Bronchial epithelial cell (primary cell): ENCODE measurements around the gene BARX2. TPM values are rescaled to one million over a fixed set of nuclear protein-coding genes. Genes with fewer than 3 reads are reported as not detected.

Experiments
- DNase-seq: peaks from one replicate; pipeline ENCODE4 v3.0.0-alpha.2; 2010; ENCODE audit warnings: low read depth
- FAIRE-seq: peaks from 2 replicates; lab custom pipeline; 2011; peaks lifted over from hg19 to GRCh38; lab: Jason Lieb, UNC
- H3K27me3 ChIP-seq: 2 replicates; pipeline ENCODE4 v1.5.1; 2011; ENCODE audit warnings: low read length; ENCODE audit not compliant: control insufficient read depth, insufficient read depth
- H3K36me3 ChIP-seq: 2 replicates; pipeline ENCODE4 v1.5.1; 2011; ENCODE audit warnings: low read length; ENCODE audit not compliant: control insufficient read depth, insufficient read depth
- H3K4me3 ChIP-seq: 2 replicates; pipeline ENCODE4 v1.5.1; 2011; ENCODE audit warnings: mild to moderate bottlenecking, low read depth, low read length, control low read depth
- total RNA-seq: library from RNA; depleted of rRNA; stranded (reverse); fragments of >200 nt; gene quantifications from 2 replicates; pipeline ENCODE4 v1.2.1, GENCODE V29; 2014
- TF ChIP-seq, protein P1 (sequence below): IDR thresholded peaks from 2 replicates; pipeline ENCODE4 v1.5.1; 2011; ENCODE audit warnings: mild to moderate bottlenecking, moderate library complexity, low read length, control low read depth, inconsistent platforms; ENCODE audit not compliant: insufficient read depth, severe bottlenecking

Gene BARX2
- total RNA-seq, 1 donor from 2014 or later, result 2.9 TPM

DNA sequence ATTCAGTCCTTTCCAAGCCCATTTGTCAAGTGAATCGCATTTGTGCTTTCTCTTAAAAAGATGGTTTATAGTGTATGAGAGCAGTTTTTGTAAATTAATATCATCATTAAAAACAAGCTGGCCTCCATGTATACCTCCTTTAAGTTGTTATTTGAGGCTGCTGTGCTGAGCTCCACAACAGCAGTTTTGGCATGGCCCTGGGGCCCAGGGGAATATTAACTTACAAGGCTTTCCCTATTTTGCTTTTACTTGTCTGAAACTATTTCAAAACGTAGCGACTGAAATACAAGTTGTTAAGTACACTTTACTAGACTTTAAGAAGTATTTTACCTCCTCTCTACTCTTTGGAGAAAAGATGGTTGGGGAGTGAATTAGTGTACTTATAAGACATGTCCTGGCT lies 4.9 kb upstream of the BARX2 start:
- DNase-seq, result no peak
- peaks cover 15% of the 10 kb centered on the region for H3K27me3 ChIP-seq

DNA sequence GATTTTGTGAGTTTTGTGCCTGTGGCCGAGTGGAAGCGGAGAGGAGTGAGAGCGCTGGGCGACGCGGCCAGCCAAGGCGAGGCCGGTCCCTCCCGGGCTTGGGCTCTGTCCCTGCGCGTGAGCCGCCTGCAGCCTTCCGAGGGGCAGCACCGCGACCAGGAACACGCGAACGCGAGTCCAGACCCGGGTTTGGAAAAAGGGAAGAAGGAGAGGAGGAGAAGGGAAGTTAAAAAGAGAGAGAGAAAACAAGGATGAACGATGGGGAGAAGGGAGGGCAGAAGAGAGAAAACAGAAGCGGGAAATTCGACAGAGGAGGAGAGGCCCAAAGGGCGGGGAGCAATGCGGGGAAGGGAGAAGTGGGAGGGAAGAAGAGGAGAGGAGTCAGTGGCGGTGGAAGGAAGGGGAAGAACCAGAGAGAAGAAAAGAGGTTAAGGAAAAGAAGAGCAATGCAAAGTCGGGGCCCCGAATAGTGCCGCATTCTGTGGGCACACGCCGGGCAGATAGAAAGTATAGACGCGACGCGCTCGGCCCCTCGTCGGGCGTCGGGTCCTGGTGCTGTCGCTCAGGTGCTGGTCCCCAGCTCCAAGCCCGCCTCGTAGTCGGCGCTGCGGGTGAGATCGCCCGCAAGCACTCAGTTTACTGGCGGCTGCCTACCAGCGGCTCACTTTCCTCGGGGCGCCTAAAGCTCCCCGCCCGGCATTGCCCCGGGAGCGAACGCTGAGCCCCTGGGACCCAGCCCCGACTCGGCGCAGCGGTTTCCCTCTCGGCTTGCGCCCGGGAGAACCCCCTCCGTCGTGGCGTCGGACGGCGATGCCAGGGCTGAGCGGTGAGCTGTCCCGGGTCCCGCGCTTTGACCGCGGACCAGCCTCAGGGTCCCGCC lies 2.8 kb upstream of the BARX2 start:
- Histone ChIP-seq H3K4me3 (peak overlapping the region; percentile 23), H3K27me3 (peaks cover 15% of the 10 kb centered on the region), H3K36me3 (no peaks in the 10 kb centered on the region)
- FAIRE-seq (no peak), DNase-seq (no peak)
- TF ChIP-seq, protein P1, sequence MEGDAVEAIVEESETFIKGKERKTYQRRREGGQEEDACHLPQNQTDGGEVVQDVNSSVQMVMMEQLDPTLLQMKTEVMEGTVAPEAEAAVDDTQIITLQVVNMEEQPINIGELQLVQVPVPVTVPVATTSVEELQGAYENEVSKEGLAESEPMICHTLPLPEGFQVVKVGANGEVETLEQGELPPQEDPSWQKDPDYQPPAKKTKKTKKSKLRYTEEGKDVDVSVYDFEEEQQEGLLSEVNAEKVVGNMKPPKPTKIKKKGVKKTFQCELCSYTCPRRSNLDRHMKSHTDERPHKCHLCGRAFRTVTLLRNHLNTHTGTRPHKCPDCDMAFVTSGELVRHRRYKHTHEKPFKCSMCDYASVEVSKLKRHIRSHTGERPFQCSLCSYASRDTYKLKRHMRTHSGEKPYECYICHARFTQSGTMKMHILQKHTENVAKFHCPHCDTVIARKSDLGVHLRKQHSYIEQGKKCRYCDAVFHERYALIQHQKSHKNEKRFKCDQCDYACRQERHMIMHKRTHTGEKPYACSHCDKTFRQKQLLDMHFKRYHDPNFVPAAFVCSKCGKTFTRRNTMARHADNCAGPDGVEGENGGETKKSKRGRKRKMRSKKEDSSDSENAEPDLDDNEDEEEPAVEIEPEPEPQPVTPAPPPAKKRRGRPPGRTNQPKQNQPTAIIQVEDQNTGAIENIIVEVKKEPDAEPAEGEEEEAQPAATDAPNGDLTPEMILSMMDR, result no peak

More for the DNA sequence above, 4.9 kb upstream of the BARX2 start:
- TF ChIP-seq, protein P1, result no peak
- FAIRE-seq, result no peak
- no peak overlapping the region for H3K4me3 ChIP-seq
- H3K36me3 ChIP-seq, result no peaks in the 10 kb centered on the region

DNA sequence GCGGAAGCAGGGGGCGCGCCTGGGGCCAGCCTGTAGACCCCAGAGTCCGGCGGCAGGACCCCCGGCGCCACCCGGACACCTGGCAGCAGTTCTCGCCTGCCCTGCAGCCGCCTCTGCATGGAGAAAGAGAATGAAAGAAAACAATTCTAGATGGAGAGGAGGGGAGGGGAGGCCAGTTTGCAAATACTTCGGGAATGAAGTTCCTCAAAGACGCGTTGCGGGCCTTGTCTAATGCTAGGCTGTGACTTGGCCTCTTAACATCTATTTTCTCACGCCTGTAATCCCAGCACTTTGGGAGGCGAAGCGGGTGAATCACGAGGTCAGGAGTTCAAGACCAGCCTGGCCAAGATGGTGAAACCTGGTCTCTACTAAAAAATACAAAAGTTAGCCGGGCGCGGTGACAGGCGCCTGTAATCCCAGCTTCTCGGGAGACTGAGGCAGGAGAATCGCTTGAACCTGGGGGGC lies 2.1 kb upstream of the BARX2 start:
- TF ChIP-seq, protein P1, result no peak
- no peak for FAIRE-seq
- DNase-seq, result no peak
- peak overlapping the region; percentile 23 for H3K4me3 ChIP-seq
- H3K27me3 ChIP-seq, result peaks cover 15% of the 10 kb centered on the region
- H3K36me3 ChIP-seq, result no peaks in the 10 kb centered on the region

DNA sequence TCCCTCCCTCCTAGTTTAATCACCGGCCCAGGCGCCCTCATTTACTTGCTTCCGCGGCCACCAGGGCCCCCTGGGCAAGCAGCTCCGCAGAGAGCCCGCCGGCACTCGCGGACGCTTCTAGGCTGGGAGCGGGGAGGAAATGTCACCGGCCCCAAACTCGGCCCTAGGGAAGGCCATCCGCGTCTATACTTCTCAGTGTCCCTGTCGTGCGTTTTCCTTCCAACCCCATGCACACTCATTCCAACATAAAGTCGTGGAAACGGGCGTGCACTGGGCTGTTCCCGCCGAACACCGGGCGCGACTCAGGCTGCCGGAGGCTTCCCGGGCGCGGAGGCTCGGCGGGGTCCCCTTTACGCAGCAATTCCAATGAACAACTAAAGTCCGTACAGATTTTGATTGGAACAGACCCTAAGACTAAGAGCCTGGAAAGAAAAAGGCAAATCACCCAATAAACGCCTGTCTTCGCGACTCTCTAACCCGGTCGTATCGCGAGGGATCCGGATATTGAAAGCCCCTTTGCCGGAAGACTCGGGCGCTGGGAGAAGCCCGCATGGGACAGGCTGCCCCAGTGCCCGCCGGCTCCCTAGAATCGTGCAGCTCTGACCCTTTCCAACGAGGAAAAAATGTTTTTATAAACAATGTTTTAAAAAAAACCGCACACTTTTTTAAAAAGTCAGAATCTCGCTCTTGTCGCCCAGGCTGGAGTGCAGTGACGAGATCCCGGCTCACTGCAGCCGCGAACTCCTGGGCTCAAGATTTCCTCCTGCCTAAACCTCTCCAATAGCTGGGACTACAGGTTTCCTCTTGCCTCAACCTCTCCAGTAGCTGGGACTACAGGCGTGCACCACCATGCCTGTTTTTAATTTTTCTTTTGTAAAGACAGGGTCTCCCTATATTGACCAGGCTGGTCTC lies 1.3 kb upstream of the BARX2 start:
- H3K36me3 ChIP-seq, result no peaks in the 10 kb centered on the region
- H3K27me3 ChIP-seq, result peaks cover 15% of the 10 kb centered on the region
- FAIRE-seq (no peak), DNase-seq (no peak)
- H3K4me3 ChIP-seq, result peak overlapping the region; percentile 51
- TF ChIP-seq, protein P1, result no peak

DNA sequence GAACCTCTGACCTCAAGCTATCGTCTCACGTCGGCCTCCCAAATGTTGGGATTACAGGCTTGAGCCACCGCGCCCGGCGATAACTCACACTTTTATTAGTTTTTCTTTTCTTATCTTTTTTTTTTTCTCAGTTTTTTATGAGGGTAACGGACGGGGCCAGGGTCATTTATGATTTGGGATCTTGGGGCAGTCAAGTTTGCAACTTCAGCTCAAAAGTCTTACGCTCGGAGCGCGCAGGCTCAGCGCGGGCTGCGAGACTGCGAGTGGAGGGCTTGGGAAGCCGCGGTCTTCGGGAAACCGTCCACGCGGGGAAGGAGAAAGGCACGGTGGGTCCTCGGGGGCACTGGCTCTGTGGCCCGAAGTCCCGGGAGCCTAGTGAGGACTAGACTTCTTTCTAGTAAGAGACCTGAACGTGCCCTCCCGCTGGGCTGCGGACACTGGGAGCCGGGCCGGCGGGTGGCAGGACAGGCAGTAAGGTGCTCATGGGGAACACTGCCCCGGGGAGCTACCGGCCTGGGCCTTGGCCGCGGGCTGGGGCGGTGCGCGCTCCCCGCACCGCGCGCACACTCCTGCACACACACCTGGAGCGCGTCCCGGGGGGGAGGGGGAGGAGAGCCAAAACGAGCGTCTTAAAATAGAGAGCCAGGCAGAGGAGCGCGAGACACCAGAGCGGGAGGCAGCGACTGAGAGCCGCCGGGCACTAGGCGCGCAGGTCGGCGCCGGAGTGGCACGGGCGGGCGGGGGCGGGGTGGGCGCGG lies 476 bp upstream of the BARX2 start:
- Histone ChIP-seq H3K4me3 (peak overlapping the region; percentile 51), H3K36me3 (no peaks in the 10 kb centered on the region), H3K27me3 (peaks cover 15% of the 10 kb centered on the region)
- FAIRE-seq, result no peak
- DNase-seq, result peak; percentile 45
- TF ChIP-seq, protein P1, result no peak
